NCI-H1105 treated with DMSO at 0.1 percent for 48 hours (cell line): ENCODE results near the gene SNRNP35.
"Not testable (repeated sequence)": the region's sequence is repeated elsewhere in the genome, so short reads cannot be mapped to it uniquely, and the experiment has no call there.

ENCODE experiments used
- DNase-seq: peaks from one replicate; lab custom pipeline; 2025; lab: John Stamatoyannopoulos, UW

Gene SNRNP35, protein sequence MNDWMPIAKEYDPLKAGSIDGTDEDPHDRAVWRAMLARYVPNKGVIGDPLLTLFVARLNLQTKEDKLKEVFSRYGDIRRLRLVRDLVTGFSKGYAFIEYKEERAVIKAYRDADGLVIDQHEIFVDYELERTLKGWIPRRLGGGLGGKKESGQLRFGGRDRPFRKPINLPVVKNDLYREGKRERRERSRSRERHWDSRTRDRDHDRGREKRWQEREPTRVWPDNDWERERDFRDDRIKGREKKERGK

DNA sequence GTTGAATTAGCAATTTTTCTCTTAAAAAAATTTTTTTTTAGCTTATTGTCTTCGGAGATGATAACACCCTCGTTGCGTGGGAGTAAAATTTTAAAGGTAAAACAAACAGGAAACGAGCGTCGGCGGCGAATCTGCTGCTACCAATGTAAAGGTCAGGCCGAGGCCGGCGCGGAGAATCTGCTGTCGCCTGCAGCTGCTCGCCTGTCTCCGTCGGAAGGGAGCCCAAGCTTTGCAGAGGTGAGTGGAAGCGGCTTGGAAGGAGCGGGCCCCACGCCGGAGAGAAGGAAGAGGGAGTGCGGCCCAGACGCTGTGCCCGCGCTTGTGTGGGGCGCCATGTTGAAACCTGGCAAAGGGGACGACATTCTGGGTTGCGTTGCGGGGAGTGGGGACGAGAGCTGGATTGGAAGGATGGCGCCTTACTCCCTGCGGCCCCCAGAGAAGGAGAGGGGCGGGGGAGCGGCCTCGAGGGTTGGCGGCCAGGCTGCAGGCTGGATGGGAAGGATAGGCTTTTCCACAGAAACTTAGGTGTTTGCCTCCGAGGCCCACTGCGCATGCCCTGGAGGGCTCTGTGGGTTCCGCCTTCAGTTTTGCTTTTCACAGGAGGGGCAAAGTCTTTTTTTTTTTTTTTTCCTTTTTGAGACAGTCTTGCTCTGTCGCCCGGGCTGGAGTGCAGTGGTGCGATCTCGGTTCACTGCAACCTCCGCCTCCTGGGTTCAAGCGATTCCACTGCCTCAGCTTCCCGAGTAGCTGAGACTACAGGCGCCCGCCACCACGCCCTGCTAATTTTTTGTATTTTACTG, at the start of gene SNRNP35:
TSS of gene SNRNP35 (plus strand) at position 160 of the 800 bp plus-strand sequence. CDS start 7,402 bp downstream, outside the sequence.
- peak; percentile 93 for DNase-seq

DNA sequence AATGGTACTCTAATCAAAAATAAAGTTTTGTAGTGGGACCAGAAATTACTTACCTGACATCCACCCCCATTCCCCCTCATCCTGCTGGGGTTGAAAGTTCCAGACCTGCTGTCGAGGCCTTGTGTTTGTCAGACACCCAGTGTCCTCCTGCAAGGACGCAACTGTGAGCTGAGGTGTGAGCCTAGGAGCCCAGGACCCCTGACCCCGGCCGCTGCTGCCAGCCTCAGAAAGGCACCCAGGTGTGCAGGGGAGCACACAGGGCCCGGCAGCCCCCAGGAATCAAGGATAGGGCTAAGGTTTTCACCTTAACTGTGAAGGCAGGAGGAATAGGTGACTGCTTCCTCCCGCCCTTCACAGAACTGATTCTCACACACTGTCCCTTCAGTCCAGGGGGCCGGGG, 49.3 kb upstream of the SNRNP35 start:
- DNase-seq = not testable (repeated sequence)

DNA sequence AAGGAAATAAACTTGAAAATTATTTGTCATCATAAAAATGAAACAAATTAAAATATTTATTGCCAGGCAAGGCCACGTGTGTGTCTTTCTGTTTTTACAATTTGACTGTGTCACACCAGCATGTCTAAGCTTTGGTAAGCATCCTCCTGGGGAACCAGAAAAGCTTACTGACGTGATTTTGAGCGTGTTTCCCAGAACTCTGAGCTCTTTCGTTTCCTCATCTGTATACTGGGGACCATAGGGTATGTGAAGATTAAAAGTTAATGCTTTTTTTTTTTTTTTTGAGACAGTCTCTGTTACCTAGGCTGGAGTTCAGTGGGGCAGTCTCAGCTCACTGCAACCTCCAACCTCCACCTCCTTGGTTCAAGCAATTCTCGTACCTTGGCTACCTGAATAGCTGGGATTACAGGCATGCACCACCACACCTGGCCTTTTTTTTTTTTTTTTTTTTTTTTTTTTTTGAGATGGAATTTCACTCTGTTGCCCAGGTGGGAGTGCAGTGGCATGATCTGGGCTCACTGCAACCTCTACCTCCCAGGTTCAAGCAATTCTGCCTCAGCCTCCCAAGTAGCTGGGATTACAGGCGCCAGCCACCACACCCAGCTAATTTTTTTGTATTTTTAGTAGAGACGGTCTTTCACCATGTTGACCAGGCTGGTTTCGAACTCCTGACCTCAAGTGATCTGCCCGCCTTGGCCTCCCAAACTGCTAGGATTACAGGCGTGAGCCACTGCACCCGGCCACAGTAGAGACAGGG, 48.5 kb upstream of the SNRNP35 start:
- DNase-seq = not testable (repeated sequence)

DNA sequence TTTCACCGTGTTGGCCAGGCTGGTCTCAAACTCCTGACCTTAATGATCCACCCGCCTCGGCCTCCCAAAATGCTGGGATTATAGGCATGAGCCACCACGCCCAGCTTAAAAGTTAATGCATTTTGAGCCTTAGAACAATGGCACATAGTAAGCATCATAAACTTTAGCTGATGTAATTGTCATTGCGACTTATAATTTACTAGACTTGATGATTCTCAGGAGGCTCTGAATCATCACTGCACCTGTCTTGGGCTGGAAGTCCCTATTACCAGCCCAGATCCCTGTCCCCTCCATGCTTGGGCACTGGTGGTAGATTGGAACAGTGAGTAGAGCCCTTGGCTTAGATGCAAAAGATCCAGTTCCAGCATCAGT, 47.9 kb upstream of the SNRNP35 start:
- no peak for DNase-seq

DNA sequence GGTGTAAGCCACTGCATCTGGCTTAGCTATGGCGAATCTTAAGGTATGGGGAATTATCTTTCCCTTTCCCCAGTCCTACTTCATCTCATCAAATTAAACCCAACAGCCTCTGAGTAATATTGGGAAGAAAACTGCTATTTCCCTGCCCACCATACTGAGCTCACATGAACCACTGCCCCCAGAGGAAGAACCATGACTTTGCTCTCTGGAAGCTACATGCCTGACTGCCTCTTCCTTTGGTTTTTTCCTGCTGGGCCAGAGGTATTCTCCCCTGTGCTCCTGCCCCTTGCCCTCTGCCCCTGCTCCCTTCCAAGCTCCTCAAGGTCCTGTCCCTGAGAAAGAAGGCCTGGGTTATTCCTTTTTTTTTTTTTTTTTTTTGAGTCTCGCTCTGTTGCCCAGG, 36.6 kb upstream of the SNRNP35 start:
- DNase-seq = no peak

DNA sequence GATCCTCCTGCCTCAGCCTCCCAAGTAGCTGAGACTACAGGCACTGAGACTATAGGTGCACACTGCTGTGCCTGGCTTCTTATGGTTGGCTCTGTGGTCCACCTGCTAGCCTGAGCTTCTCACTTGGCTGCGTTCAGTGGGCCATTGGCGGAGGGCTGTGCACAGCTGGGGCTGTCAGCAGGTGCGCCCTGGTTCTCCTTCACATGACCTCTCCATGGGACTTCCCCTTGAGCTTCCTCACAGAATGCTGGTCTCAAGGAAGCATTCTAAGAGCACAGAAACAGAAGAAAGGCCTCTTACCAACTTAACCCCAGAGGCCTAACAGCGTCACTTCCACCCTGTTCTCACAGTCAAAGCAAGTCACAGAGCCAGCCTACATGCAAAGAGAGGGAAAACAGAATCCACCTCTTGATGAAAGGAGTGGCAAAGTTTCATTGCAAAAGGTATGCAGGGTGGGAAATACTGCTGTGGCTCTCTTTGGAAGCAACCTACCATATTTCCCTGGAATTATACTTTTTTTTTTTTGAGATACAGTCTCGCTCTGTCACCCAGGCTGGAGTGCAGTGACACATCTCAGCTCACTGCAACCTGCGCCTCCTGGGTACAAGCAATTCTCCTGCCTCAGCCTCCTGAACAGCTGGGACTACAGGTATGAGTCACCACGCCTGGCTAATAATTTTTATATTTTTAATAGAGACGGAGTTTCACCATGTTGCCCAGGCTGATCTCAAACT, 30.7 kb upstream of the SNRNP35 start:
- no peak for DNase-seq

DNA sequence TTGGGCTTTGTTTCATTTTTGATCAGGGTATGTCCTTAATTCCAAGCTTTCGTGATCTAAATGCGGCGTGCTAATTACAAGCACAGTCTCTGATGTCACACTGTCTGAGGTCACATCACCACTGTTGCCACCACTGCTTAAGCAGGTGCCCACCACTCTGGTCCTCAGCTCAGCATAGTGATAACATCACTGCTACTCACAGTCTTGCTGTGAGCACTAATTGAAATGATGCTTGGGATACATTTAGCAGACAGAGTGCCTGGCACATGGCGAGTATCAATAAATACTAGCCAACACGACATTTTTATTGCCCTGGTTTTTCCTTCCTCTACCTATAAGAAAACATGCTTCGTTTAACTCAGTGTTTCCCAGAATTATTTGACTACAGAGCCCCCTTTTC, 29.3 kb upstream of the SNRNP35 start:
- no peak for DNase-seq

DNA sequence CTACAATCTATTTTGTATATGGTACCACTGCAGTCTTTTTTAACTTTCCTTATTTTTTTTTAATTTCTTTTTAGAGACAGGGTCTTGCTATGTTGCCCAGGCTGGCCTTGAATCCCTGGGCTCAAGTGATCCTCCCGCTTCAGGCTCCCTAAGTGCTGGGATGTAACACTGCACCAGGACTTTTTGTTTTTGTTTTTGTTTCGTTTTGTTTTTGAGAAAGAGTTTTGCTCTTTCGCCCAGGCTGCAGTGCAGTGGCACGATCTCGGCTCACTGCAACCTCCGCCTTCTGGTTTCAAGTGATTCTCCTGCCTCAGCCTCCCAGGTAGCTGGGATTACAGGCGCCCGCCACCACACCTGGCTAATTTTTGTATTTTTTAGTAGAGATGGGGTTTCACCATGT, 28.8 kb upstream of the SNRNP35 start:
- not testable (repeated sequence) for DNase-seq

DNA sequence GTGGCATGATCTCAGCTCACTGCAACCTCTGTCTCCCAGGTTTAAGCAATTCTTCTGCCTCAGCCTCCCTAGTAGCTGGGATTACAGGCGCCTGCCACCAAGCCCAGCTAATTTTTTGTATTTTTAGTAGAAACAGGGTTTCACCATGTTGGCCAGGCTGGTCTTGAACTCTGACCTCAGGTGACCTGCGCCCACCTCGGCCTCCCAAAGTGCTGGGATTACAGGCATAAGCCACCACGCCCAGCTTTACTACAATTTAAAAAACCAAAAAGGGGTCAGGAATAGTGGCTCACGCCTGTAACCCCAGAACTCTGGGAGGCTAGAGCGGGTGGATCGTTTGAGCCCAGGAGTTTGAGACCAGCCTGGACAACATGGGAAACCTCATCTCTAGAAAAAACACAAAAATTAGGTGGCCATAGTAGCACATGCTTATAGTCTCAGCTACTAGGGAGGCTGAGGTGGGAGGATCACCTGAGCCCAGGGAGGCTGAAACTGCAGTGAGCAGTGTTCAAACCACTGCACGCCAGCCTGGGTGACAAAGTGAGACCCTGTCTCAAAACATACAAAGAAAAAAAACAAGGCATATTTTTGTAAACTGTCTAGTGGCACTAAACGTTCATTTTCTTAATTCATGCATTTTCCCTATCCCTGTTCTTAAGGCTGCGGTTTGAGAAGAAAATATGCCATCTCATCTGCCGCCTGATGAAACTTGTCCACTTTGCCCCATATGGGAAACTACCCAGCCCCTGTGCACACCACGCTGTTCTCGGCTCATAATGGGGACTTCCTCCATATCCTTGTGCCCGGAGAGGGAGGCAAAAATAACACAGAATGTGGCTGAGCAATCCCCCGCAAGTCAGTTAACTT, 25.8 kb upstream of the SNRNP35 start:
- DNase-seq = not testable (repeated sequence)

DNA sequence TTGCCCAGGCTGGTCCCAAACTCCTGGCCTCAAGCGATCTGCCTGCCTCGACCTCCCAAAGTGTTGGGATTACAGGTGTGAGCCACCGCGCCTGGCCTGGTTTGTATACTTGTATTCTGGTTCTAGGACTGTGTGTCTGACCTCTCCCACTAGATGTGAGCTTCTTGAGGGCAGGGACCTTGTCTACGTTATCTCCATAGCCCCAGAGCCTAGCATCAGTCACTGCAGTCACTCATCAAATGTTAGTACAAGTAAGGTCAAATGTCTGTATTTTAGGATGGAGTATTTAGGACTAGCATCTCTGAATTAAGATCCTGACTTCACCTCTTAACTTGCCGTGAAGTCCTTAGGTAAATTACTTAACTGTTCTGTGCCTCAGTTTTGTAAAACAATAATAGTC, 24.3 kb upstream of the SNRNP35 start:
- no peak for DNase-seq

DNA sequence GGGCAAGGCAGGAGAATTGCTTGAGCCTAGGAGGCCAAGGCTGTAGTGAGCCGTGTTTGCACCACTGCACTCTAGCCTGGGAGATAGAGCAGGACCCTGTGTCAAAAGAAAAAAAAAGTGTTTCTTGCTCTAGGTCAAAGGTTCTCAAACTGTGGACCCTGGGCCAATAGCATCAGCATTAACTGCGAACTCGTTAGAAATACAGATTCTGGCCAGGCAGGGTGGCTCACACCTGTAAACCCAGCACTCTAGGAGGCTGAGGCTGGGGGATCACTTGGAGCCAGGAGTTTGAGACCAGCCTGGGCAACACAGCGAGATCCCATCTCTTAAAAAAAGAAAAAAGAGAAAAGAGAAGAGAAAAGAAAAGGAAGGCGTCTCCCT, 22.3 kb upstream of the SNRNP35 start:
- DNase-seq = no peak

DNA sequence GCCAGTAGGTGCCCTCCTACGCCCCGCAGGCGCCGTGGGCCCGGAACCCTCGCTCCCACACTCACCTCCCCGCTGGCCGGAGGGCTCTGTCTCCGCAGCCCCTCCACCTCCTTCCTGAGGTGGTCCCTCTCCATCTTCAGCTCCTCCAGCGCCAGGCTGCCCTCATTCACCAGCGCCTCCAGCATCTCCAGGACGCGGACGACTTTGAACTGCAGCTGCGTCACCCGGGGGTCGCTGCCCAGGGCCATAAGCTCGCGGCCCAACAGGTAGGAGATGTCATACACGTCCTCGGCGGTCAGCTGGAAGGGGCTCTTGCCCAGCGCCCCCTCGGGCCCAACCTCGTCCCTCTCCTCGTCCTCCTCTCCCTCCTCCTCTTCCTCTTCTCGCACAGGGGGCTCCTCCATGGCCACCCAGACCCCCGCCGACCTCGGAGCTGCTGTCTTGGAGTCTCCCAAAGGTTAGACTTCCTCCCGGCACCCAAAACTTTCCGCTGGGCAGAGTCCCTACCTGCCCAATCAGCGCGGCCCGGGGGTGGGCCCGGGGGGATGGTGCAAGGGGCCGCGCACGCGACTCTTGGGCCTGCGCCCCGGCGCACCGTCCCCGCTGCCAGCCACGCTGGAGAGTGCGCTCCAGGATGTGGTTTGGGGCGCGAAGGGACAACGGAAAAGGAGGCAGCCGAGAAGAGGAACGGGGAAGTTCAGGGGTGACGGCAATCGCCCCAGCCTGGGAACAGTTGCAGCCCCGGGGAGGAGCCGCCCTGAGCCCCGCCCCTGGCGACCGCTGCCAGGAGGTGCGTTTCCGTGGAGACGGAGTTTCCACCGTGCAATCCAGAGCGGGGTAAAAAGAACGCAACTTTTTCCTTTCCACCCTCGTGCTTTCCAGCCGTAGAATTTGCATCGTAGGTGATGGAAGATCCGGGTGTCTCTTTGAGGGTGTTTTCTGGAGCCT, 21.6 kb upstream of the SNRNP35 start, which contains the start of gene RILPL2:
TSS of gene RILPL2 (minus strand) at position 668 of the 948 bp plus-strand sequence. CDS start at position 404, 264 bp downstream.
- peak; percentile 57 for DNase-seq

DNA sequence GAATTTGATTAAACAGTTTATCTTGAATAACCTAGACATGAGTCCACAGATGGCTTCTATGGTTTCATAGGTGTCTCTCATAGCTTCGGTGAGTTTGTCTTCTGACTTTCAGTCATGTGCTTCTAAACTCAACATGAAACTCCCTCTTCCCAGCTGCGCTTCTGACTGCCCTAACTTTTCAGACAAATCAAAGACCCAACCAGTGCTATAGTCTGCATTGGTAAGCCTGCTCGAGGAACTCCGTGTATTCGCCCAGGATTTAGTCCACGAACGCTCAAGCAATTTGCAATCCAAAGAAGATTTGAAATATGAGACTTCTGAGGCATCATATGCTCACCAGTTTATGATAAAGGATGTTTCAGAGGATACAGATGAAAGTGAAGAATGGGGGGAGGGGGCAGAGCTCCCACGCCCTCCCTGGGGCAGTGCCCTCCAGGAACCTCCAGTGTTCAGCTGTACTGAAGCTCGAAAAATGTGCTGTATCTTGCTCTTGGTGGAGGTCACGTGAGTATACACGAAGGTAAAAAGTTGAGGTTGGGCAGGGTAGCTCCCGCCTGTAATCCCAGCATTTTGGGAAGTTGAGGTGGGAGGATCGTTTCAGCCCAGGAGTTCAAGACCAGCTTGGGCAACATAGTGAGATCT, 16.3 kb upstream of the SNRNP35 start:
- no peak for DNase-seq

DNA sequence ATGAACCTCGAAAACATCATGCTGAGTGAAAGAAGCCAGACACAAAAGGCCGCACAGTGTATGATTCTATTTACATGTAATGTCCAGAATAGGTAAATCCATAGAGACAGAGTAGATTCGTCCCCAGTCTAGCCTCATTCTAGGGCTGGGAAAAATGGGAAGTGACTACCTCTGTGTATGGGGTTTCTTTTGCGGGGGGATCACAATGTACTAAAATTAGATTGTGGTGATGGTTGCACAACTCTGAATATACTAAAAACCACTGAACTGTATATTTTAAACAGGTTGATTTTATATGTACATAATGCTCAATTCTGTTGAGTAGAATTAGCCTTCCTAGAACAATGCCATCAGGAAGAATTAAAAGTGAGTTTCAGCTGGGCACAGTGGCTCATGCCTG, 15.2 kb upstream of the SNRNP35 start:
- no peak for DNase-seq

DNA sequence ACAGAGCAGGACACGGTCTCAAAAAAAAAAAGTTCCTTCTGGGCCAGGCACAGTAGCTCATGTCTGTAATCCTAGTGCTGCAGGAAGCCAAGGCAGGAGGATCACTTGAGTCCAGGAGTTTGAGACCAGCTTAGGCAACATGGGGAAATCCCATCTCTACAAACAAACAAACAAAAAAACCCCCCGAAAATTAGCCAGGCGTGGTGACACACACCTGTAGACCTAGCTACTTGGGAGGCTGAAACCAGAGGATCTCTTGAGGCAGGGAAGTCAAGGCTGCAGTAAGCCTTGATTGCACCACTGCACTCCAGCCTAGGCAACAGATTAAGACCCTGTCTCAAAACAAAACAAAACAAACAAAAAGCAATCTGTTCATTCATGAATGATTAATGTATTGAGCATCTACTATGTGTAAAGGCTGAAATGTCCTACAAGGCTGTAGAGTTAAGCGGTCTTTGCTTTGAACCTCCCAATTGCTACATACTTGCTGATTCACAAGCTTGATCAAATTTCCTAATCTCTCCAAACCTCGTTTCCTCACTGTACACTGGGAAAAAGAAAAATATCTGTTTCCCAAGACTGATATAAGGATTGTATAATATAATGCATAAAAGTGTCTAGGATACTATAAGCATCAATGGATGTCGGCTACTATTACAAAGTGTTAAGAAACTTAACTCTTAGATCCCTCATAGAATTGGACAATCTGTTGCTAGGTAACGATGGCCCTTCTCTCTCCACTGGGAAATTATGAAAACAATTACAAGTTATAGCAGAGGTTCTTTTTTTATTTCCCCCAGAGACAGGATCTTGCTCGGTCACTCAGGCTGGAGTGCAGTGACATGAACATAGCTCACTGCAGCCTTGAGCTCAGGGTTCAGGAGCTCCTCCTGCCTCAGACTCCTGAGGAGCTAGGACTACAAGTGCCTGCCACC, 13.6 kb upstream of the SNRNP35 start:
- DNase-seq = no peak

DNA sequence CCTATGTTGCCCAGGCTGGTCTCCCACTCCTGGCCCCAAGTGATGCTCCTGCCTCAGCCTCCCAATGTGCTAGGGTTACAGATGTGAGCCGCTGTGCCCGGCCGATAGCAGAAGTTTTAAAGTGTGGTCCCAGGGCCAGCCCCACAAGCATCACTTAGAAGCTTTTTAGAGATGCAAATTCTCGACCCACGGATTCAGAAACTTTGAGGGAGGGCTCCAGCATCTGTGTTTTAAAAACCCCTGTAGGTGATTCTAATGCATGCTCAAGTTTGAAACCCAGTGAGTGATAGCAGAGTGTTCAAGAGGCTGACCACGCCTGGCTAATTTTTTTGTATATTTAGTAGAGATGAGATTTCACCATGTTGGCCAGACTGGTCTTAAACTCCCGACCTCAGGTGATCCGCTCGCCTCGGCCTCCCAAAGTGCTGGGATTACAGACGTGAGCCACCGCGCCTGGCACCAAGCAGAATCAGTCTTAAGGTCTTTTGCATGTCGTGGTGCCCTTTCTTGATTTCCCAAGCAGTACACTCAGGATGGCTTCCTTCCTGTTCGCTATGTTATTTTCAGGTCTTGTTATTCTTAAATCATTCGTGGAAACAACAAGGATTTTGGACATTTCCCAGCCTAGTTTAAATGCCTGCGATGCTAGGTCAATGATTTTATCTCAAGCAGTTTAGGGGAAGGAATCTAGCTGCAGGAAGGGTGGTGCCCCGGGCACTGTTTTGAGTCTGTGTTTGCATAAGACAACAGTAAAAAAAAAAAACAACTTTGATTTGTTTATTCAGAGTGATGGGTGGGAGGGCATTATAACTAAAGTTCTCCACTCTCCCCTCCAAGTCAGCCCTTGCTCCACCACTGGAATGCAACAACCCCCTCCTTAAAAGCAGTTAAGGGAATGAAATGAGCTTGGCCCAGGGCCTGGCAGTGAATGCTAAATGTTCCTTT, 12.3 kb upstream of the SNRNP35 start:
- DNase-seq = no peak

DNA sequence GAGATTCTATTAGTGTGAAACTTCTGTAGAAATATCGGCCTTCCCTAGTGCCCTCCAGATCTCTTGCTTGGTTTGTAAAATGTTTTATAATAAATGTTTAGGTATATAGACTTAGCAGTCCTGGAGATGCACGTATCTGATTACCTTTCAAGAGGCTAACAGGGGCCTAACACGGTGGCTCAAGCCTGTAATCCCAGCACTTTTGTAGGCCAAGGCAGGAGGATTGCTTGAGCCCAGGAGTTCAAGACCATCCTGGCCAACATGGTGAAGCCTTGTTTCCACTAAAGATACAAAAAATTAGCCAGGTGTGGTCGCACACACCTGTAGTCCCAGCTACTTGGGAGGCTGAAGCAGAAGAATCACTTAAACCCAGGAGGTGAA, 11.6 kb upstream of the SNRNP35 start:
- no peak for DNase-seq
